ENCODE data around the gene NBPF1. TPM values are rescaled to one million over a fixed set of nuclear protein-coding genes. Genes with fewer than 3 reads are reported as not detected.
"Not testable (repeated sequence)": the region's sequence is repeated elsewhere in the genome, so short reads cannot be mapped to it uniquely, and the experiment has no call there.

Gene NBPF1
- total RNA-seq, 4 donors from 2014 or later = 22.9 to 63.6 (median 41.6) TPM

DNA sequence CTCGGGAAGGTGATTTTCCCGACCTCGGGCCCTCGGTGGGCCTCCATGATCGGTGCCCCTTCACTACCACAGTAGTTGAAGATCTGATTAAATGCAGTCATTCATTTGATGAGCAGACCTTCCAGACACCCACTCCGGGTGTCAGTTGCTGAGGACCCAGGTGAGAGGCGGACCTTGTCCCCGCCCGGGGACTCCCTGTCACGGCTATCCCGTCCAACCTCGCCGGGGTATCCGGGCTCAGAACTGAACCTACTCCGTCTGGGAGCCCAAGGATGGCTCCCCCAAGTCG lies 30.8 kb upstream of the NBPF1 start:
- no peak for DNase-seq (ENCODE audit: low spot score)
- peak; percentile 23 for ATAC-seq (ENCODE audit: low FRiP score)
- TF ChIP-seq, protein P1, sequence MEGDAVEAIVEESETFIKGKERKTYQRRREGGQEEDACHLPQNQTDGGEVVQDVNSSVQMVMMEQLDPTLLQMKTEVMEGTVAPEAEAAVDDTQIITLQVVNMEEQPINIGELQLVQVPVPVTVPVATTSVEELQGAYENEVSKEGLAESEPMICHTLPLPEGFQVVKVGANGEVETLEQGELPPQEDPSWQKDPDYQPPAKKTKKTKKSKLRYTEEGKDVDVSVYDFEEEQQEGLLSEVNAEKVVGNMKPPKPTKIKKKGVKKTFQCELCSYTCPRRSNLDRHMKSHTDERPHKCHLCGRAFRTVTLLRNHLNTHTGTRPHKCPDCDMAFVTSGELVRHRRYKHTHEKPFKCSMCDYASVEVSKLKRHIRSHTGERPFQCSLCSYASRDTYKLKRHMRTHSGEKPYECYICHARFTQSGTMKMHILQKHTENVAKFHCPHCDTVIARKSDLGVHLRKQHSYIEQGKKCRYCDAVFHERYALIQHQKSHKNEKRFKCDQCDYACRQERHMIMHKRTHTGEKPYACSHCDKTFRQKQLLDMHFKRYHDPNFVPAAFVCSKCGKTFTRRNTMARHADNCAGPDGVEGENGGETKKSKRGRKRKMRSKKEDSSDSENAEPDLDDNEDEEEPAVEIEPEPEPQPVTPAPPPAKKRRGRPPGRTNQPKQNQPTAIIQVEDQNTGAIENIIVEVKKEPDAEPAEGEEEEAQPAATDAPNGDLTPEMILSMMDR (IDR thresholded peaks at IDR 0.05) = no peak

DNA sequence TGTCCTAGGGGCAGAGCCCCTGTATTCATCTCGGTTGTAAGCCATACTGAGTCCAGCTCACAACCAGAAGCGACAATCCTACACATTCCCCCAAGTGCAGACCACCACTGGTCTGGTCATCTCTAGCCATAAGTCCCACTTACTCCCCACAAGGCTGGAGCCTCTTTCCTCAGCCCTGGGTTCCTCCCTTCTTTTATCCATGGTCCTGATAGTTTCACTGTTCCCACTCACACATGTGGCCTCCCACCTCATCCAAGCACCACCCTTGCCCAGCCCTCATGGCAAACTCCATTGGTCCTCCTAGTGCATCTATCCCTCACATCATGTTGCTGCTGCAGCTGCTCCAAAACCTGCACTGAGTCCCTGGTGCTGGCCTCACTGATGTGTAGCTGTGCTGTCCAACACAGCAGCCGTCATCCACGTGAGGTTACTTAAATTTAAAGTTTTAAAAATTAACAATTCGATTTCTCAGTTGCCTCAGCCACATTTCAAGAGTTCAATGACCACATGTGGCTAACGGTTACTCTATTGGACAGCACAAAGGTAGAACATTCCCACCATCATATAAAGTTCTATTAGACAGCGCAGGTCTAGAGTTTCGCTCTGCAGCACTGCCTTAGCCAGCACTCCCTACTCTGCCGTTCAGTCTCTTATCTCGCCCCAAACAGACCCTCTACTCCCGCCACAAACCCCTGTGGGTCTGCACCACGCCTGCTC lies 30.3 kb upstream of the NBPF1 start:
- DNase-seq (ENCODE audit: low spot score) (peak; percentile 28), ATAC-seq (ENCODE audit: low FRiP score) (peak; percentile 2)

DNA sequence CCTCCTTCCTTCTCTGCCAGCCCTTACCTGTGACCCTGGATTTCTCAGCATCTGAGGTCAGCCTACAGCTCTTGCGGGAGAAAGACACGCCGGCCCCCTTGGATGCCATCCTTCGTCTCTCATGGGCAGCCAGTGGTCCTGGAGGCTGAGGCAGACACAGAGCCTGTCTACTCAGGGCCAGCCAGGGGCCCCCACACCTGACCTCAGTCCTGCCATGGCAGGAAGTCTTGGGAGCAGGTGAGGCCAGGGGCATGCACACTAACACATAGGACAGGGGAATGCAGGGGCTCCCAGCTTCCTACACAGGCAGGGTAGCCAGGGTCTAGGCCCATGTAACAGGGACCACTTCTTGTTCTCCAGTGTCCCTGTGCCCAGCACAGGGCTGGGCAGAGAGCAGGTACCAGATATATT lies 29.6 kb upstream of the NBPF1 start:
- ATAC-seq (ENCODE audit: low FRiP score) = not testable (repeated sequence)
- peak; percentile 26 for DNase-seq (ENCODE audit: low spot score)

DNA sequence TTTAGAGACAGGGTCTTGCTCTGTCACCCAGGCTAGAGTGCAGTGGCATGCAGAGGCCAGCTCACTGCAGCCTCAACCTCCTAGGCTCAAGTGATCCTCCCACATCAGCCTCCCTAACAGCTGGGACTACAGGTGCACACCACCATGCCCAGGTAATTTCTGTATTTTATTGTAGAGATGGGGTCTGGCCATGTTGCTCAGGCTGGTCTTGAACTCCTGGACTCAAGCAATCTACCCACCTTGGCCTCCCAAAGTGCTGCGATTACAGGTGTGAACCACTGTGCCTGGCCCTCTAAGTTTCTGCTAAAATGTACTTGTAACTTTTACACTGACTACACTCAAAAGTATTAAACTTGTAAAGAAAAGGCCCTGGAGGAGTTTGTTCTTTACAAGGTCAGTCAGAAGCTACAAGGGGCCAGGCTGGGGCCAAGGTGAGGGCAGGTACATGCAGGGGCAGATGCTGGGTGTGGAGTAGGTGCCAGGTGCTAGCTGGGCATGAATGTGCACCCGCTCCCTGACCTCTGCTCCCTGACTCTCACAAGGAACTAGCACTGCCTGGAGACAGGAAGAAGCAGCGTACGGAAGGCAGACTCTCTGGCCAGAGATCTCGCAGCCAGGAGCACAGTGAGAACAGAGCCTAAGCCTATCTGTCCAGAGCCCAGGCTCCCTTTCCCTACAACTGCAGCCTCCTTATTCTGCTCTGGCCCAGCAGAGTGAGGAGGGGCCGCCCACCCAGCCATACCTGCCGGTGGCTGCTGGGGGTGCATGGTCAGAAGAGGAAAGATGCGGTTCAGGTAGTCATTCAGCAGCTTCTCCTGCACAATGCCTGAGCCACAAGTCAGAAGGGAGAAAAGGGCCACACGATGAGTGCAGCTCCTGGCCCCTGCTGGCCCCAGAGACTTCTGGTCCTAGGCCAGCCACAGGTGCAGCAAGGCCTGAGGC lies 28.9 kb upstream of the NBPF1 start:
- DNase-seq (ENCODE audit: low spot score) = peak; percentile 22
- not testable (repeated sequence) for ATAC-seq (ENCODE audit: low FRiP score)

DNA sequence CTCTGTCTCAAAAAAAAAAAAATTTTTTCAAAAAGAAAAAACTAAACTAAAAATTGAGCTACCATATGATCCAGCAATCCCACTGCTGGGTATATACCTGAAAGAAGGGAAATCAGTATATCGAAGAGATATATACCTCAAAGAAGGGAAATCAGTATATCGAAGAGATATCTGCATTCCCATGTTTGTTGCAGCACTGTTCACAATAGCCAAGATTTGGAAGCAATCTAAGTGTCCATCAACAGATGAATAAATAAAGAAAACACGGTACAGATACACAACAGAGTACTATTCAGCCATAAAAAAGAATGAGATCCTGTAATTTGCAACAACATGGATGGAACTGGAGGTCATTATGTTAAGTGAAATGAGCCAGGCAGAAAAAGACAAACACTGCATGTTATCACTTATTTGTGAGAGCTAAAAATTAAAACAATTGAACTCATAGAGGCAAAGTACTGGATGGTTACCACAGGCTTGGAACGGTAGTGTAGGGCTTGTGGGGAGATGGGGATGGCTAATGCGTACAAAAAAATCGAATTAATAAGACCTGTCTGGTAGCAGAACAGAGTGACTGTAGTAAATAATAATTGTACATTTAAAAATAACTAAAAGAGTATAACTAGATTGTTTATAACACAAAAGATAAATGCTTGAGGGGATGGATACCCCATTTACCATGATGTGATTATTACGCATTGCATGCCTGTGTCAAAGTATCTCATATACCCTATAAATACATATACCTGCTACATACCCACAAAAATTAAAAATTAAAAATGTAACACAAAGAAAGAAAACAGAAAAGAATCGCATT lies 28.0 kb upstream of the NBPF1 start:
- ATAC-seq (ENCODE audit: low FRiP score); DNase-seq (ENCODE audit: low spot score): not testable (repeated sequence)

DNA sequence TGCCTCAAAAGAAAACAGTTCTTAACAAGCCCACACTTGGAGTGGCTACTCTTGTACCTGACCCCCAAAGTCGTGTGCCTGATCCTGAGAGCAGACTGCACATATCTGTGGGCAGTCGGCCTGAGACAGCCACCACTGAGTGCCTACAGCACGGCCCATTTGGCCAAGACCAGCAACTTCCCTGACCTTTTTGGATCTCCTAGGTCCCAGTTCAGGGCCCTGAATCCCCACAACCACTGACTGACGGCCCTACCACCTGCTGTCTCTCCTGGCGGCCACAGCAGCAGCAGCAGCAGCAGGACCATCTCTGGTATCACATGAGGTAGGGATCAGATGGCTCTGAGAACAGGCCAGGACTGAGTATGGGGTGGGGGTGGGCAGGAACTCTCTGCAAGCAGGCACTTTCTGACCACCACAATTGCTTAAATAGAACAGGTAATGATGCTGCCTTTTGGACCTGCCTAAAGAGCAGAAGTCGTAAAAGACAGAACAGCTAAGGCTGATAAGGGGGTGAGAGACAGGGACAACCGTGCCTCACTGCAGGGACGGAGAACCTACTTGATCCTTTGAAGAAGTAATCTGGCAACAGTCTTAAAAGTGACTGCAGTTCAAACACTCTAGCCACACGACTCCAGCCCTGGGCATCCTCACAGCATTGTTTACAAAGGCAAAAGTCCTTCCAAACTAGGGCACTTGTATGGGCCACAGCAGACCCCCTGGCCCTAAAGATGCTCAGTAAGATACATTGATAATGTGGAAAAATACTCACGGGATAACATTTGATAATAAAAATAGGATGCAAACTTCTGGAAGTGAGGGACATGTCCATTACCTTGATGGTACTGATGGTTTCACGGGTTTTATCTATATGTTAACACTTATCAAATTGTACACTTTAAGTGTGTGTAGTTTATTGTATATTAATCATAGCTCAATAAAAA lies 26.0 kb upstream of the NBPF1 start:
- ATAC-seq (ENCODE audit: low FRiP score) = not testable (repeated sequence)
- peak; percentile 21 for DNase-seq (ENCODE audit: low spot score)

DNA sequence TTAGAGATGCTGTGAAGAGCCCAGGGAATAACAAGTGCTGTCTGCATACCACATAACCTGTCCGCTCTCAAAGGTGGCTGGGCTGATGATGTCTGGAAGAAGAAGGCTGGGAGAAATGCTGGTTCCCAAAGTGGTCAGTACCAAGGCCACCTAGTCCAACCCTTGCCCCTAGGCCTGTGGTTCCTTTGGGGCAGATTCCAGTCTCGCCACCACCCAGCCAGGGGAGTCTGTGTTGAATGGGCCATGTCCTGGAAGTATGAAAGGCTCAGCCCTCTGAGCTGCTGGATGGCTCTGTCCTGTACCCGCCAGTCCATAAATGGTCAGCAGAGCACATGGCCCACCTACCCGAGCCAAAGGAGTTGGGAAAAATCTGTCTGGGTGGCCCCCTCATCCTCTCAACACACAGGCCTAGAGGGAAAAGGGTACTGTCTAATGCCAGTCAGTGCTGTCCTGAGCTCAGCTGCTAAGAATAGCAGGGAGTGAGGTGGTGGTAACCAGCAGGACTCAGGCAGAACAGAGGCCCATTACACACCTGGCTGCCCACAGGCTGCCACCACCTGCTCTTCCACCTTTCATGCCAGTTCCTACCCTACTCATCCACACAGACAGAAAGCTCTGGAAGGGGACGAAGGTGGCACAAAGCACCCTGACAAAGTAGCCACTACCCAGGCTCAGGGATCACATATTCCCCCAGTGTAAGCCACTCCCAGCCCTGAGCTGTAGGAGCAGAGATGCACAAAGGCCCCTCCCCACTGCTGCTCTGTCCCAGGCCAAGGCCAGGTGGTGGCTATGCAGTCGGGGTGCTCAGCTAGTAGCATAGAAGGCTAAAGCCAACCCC lies 24.8 kb upstream of the NBPF1 start:
- peak; percentile 19 for DNase-seq (ENCODE audit: low spot score)

DNA sequence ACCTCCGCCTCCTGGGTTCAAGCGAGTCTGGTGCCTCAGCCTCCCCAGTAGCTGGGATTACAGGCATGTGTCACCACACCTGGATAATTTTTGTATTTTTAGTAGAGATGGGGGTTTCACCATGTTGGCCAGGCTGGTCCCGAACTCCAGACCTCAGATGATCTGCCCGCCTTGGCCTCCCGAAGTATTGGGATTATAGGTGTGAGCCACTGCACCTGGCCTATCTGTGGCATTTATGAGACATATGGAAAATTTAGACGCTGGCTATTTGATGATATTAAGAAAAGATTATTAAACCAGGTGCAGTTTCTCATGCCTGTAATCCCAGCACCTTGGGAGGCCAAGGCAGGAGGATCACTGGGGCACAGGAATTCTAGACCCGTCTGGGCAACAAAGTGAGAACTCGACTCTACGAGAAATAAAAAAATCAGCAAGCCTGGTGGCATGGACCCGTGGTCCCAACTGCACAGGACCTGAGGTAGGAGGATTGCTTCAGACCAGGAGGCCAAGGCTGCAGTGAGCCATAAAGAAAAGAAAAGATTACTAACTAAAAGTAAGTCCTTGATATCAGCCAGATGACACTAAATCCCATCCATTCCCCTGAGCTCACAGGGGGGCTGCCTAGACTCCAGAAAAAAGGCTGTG lies 23.3 kb upstream of the NBPF1 start:
- DNase-seq (ENCODE audit: low spot score) = peak; percentile 23

More for the DNA sequence above, 24.8 kb upstream of the NBPF1 start:
- not testable (repeated sequence) for ATAC-seq (ENCODE audit: low FRiP score)

DNA sequence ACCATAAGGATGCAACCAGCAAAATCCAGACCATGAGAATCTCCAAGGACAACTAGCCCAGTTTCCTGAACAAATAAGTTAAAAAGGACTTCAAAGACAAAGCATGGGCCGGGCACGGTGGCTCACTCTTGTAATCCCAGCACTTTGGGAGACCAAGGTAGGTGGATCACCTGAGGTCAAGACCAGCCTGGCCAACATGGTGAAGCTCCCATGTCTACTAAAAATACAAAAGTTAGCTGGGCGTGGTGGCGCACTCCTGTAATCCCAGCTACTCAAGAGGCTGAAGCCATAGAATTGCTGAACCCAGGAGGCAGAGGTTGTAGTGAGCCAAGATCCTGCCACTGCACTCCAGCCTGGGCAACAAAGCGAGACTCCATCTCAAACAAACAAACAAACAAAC lies 22.6 kb upstream of the NBPF1 start:
- ATAC-seq (ENCODE audit: low FRiP score) = not testable (repeated sequence)
- DNase-seq (ENCODE audit: low spot score) = peak; percentile 21

More for the DNA sequence above, 23.3 kb upstream of the NBPF1 start:
- not testable (repeated sequence) for ATAC-seq (ENCODE audit: low FRiP score)

DNA sequence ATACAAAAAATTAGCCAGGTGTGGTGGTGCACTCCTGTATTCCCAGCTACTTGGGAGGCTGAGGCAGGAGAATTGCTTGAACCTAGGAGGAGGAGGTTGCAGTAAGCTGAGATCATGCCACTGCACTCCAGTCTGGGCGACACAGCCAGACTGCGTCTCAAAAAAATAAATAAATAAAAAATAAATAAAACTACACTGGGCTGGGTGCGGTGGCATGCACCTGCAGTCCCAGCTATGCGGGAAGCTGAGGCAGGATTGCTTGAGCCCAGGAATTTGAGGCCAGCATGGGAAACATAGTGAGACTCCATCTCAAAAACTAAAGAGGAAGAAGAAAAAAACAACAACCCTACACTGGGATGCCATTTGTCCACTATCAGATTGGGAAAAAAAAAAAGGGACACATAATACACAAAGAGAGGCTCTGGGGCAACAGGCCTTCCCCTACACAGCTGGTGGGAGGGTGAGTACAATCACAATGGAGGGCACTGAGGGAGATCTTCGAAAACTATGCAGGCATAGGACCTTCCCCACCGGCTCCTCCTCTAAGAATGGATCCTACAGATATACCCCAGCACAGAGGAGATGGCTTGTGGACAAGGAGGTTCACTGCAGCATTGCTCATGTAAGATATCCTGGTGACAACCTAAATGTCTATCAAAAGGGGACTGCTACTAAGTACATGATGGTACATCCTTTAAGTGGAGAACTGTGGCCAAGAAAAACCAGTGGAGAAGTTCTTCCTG lies 20.3 kb upstream of the NBPF1 start:
- peak; percentile 22 for DNase-seq (ENCODE audit: low spot score)
- ATAC-seq (ENCODE audit: low FRiP score) = not testable (repeated sequence)

DNA sequence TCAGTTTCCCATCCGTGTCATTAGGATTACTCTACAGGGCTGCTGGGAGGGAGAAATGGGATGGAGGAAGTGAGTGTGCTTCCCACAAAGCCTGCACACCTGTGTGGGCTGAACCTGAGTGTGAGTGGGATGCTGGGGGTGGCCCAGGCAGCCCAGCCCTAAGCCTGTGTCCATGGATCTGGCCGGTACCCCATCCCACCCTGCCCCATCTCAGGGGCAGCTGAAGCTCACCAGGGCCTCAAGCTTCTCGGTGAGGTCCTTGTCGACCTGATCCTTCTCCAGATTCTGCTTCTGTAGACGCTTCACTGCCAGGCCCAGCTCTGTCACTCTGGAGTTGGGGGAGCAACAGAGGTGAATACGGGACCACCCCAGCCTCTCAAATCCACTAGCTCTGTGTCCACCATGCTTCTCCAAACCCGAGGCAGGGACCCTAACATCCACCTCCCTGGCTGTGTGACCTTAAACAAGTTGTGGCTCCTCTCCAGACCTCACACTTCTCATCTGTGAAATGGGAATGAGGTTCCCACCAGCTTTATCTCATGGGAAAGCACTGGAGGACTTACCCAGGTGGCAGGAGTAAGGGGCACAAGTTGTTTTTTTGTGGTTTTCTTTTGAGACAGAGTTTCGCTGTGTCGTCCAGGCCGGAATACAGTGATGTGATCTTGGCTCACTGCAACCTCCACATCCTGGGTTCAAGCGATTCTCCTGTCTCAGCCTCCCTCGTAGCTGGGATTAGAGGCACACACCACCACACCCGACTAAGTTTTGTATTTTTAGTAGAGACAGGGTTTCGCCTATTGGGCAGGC lies 18.9 kb upstream of the NBPF1 start:
- DNase-seq (ENCODE audit: low spot score); ATAC-seq (ENCODE audit: low FRiP score): not testable (repeated sequence)

Data from omental fat pad (tissue), 4 donors.